Ovary (tissue), 9 donors: ENCODE data around the gene SCGB3A1. TPM values are rescaled to one million over a fixed set of nuclear protein-coding genes. Genes with fewer than 3 reads are reported as not detected.

ENCODE experiments used
- DNase-seq, 5 donors: peaks; one replicate each; pipeline ENCODE4 v3.0.0-alpha.2; 2019 to 2020
- H3K27ac ChIP-seq, 2 donors: fragments of 200-600 bp; one replicate each; pipeline versions ENCODE4 v1.5.1 to v1.8.0; 2019 to 2022
- H3K27me3 ChIP-seq: fragments of 200-600 bp; one replicate; pipeline ENCODE4 v1.8.0; 2022
- H3K36me3 ChIP-seq: fragments of 200-600 bp; sonication (generic); one replicate; pipeline ENCODE4 v1.5.1; 2019
- H3K4me1 ChIP-seq: one replicate; pipeline ENCODE4 v1.8.1; 2013; ENCODE audit warnings: mild to moderate bottlenecking, moderate library complexity; ENCODE audit not compliant: insufficient read depth
- H3K4me3 ChIP-seq: fragments of 200-600 bp; sonication (generic); one replicate; pipeline ENCODE4 v1.5.1; 2017
- H3K9me3 ChIP-seq, 2 donors: fragments of 200-600 bp in 1 of 2; sonication (generic) in 1 of 2; one replicate each; pipeline versions ENCODE4 v1.5.1 to v1.8.1; 2013 to 2019; ENCODE audit warnings: mild to moderate bottlenecking in 1 of 2, moderate library complexity in 1 of 2
- EP300 ChIP-seq: sonication (generic); formaldehyde crosslinking; IDR thresholded peaks from one replicate; pipeline ENCODE4 v1.6.1; 2017; ENCODE audit warnings: antibody characterized with exemption
- POLR2A ChIP-seq: fragments of 450-650 bp; IDR thresholded peaks from one replicate; pipeline ENCODE4 v1.6.1; 2017; ENCODE audit warnings: antibody characterized with exemption, mild to moderate bottlenecking, moderate library complexity
- WGBS, 3 donors: extraction: QIAGEN DNeasy Blood & Tissue Kit in 1 of 3; methylation state at CpG; one replicate each; pipeline versions ENCODE4 v1.1.5 to v1.1.7; 2013 to 2017; 5-methylcytosine and 5-hydroxymethylcytosine counted together
- intact Hi-C, 4 donors: fragments of 100-400 bp; cut with DNase I; formaldehyde crosslinking; loops; one replicate each; pipeline versions ENCODE4 v1.11.0 to v1.15.1; 2022 to 2023
- polyA plus RNA-seq, 2 donors: library from polyadenylated mRNA; stranded (reverse); fragments of 200-250 nt in 1 of 2; fragments of 350-450 nt in 1 of 2; fragmentation: Illumina TruSeq in 1 of 2; extraction: RNeasy Lipid Tissue Mini Kit (QIAGEN cat#74804) in 1 of 2; gene quantifications; one replicate each; pipeline ENCODE4 v1.2.3, GENCODE V29; 2013 to 2014
- total RNA-seq, 7 donors: library from RNA; depleted of rRNA in 2 of 7; stranded (reverse); fragments of >200 nt in 2 of 7; fragmentation: NEBNext Ultra II Directional in 3 of 7; extraction: Animal tissue kit (Norgen Biotek cat#: 25700) in 3 of 7; gene quantifications; one replicate each; pipeline versions ENCODE4 v1.1.0 to v1.2.4, GENCODE V29; 2016 to 2023
- TF ChIP-seq, protein P1 (sequence below), 3 donors: fragments of 450-650 bp in 2 of 3; fragments of 200-600 bp in 1 of 3; IDR thresholded peaks; one replicate each; pipeline versions ENCODE4 v1.5.1 to v1.8.0; 2016 to 2022; ENCODE audit warnings: antibody characterized with exemption in 3 of 3, mild to moderate bottlenecking in 1 of 3
- donor health status: DM: no; HTN: no; CAD: no; lungs with moderate emphysema.
- donor health status: DM: no; HTN: no; CAD: no.
- donor health status: Bipolar disorder and iron deficiency.
- donor health status: DM: yes; HTN: yes; CAD: no.
- donor health status: DM: no; HTN: no; CAD: no.
- donor health status: DM: yes; HTN: yes; CAD: no.

SCGB3A1 gene
- total and polyA plus RNA-seq, 9 donors = 1.5 to 18.7 (median 2.7) TPM; not detected in 4

- no peaks in the 10 kb centered on the region for H3K9me3 ChIP-seq
- intact Hi-C loops = no loop called here
- no peak overlapping the region for H3K4me3 ChIP-seq
- H3K4me1 ChIP-seq = no peaks in the 10 kb centered on the region
- 1 to 2% (median 1%) methylated on average over 32 to 63 of the region's 63 CpGs for WGBS, 3 donors
- no peaks in the 10 kb centered on the region for H3K36me3 ChIP-seq
- no peaks in the 10 kb centered on the region for H3K27me3 ChIP-seq
- DNase-seq = no peak
- no peak overlapping the region for H3K27ac ChIP-seq
- TF ChIP-seq, protein P1, sequence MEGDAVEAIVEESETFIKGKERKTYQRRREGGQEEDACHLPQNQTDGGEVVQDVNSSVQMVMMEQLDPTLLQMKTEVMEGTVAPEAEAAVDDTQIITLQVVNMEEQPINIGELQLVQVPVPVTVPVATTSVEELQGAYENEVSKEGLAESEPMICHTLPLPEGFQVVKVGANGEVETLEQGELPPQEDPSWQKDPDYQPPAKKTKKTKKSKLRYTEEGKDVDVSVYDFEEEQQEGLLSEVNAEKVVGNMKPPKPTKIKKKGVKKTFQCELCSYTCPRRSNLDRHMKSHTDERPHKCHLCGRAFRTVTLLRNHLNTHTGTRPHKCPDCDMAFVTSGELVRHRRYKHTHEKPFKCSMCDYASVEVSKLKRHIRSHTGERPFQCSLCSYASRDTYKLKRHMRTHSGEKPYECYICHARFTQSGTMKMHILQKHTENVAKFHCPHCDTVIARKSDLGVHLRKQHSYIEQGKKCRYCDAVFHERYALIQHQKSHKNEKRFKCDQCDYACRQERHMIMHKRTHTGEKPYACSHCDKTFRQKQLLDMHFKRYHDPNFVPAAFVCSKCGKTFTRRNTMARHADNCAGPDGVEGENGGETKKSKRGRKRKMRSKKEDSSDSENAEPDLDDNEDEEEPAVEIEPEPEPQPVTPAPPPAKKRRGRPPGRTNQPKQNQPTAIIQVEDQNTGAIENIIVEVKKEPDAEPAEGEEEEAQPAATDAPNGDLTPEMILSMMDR (IDR thresholded peaks at IDR 0.05) = no peak
- TF ChIP-seq POLR2A = no peak
- TF ChIP-seq EP300 = no peak
Observed at GRCh38 chr5:180590543-180591310, 572 bp downstream of the SCGB3A1 start.

DNA sequence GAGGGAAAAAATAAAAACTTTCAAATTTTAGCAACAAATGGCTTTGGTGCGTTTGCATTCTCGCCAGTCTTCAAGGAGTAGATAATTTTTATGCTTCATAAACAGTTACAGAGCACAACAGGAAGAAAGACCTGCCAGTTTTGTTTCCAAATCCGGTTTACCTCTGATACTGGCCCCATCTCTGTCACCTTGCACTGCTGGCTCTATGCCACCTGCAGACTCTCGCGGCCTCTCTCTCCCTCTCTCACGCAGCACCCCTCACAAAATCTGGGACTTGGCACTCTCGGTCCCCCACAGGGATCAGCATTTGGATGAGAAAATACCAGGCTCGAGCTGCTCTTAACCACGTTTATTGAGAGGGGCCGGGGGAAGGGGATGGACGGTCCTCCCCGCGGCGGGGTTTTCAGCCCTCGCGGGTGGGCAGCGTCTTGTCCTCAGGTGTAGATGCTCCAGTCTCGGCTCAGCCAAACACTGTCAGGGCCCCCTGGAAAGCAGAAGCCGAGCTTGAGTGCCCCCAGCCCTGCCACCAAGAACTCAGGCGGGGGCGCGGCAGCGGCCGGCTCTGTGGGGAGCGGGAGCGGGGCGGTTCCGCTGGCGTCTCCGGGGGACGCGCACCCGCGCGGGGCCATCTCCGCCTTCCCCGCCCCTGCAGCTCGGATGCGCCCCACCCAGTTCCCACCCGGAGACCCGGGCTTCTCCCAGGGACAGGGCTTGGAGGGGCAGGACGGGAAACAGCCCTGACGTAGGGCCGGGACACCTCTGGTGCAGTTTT is 1.3 kb downstream of the SCGB3A1 start:
- no peaks in the 10 kb centered on the region for H3K9me3 ChIP-seq
- H3K36me3 ChIP-seq = no peaks in the 10 kb centered on the region
- 1 to 2% (median 1%) methylated on average over 23 to 44 of the region's 44 CpGs for WGBS, 3 donors
- no peak for TF ChIP-seq EP300
- TF ChIP-seq POLR2A = no peak
- TF ChIP-seq, protein P1 (IDR thresholded peaks at IDR 0.05) = no peak
- no peak overlapping the region for H3K27ac ChIP-seq
- intact Hi-C loops = no loop called here
- H3K27me3 ChIP-seq = no peaks in the 10 kb centered on the region
- DNase-seq = peak in 1 of 5 donors; percentile 24
- no peaks in the 10 kb centered on the region for H3K4me1 ChIP-seq
- H3K4me3 ChIP-seq = no peak overlapping the region

DNA sequence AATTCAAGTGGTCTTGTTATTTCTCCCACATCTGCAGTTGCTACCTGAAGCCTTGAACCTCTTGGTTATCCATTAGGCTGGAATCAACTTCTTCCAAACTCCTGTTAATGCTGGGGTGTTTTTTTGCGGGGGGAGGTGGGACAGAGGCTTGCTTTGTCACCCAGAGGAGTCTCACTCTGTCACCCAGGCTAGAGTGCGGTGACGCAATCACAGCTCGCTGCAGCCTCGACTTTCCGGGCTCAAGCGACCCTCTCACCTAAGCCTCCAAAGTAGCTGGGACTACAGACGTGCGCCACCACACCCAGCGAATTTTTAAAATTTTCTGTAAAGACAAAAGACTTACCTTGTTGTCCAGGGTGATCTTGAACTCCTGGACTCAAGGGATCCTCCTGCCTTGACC is 4.4 kb downstream of the SCGB3A1 start:
- WGBS, 3 donors = 93 to 94% (median 94%) methylated on average over 10 of the region's 10 CpGs
- Histone ChIP-seq H3K27ac (no peak overlapping the region), H3K9me3 (no peaks in the 10 kb centered on the region), H3K27me3 (no peaks in the 10 kb centered on the region), H3K36me3 (no peaks in the 10 kb centered on the region), H3K4me3 (no peak overlapping the region), H3K4me1 (no peaks in the 10 kb centered on the region)
- intact Hi-C loops = no loop called here
- DNase-seq = no peak
- TF ChIP-seq EP300 (no peak), POLR2A (no peak)
- TF ChIP-seq, protein P1 (IDR thresholded peaks at IDR 0.05) = no peak

DNA sequence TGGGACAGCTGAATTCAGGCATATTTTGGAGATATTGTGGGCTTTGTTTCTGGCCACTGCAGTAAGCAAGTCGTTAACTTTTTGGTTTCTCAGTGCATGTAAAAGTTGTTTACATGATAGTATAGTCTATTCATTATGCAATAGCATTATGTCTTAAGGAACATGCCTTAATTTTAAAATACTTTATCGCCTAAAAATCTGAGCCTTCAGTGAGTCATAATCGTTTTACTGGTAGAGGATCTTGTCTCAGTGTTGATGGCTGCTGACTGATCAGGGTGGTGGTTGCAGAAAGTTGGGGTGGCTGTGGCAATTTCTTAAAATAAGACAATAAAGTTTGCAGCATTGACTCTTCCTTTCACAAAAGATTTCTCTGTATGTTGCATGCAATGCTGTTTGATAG is 5.1 kb downstream of the SCGB3A1 start:
- H3K4me1 ChIP-seq = no peaks in the 10 kb centered on the region

More for the DNA sequence above, 5.1 kb downstream of the SCGB3A1 start:
- intact Hi-C loops = no loop called here
- Histone ChIP-seq H3K36me3 (no peaks in the 10 kb centered on the region), H3K27me3 (no peaks in the 10 kb centered on the region), H3K27ac (no peak overlapping the region), H3K4me3 (no peak overlapping the region), H3K9me3 (no peaks in the 10 kb centered on the region)
- WGBS, 3 donors = 84 to 87% (median 85%) methylated on average over 3 of the region's 3 CpGs
- no peak for DNase-seq
- no peak for TF ChIP-seq POLR2A
- TF ChIP-seq EP300 = no peak
- TF ChIP-seq, protein P1 (IDR thresholded peaks at IDR 0.05) = no peak
